Activated naive CD4-positive, alpha-beta T cell treated with anti-CD3 and anti-CD28 coated beads for 36 hours (primary cell): ENCODE measurements around the gene HPCAL1. TPM values are rescaled to one million over a fixed set of nuclear protein-coding genes. Genes with fewer than 3 reads are reported as not detected.

Experiments
- CTCF ChIA-PET: fragments of 350-600 bp; sonication (Branson Sonifier 250); formaldehyde crosslinking; loops from one replicate; lab custom pipeline; 2021; ENCODE audit warnings: antibody characterized with exemption; lab: Charles Lee
- DNase-seq: peaks from one replicate; pipeline ENCODE4 v3.0.0-alpha.2; 2020
- H3K27ac Mint-ChIP-seq: one replicate; pipeline ENCODE4 v1.8.0; 2021; ENCODE audit warnings: mild to moderate bottlenecking, mixed read lengths
- H3K27me3 Mint-ChIP-seq: one replicate; pipeline ENCODE4 v1.8.0; 2021; ENCODE audit warnings: low read depth, mixed read lengths
- H3K36me3 Mint-ChIP-seq: one replicate; pipeline ENCODE4 v1.8.0; 2021; ENCODE audit warnings: low read depth, mixed read lengths
- H3K4me1 Mint-ChIP-seq: one replicate; pipeline ENCODE4 v1.8.0; 2021; ENCODE audit warnings: low read depth, mixed read lengths
- H3K4me3 Mint-ChIP-seq: one replicate; pipeline ENCODE4 v1.8.0; 2021; ENCODE audit warnings: mild to moderate bottlenecking, moderate library complexity, mixed read lengths
- H3K9me3 Mint-ChIP-seq: one replicate; pipeline ENCODE4 v1.8.0; 2021; ENCODE audit warnings: mixed read lengths
- intact Hi-C: fragments of 100-400 bp; cut with micrococcal nuclease; formaldehyde crosslinking; loops from one replicate; pipeline ENCODE4 v1.15.1; 2023
- total RNA-seq, 2 experiments: library from RNA; stranded (reverse); gene quantifications; one replicate each; pipeline ENCODE4 v1.2.3, GENCODE V29; 2021

HPCAL1 gene
- total RNA-seq, 2 experiments from 2014 or later, result 71.4 to 73.8 TPM

DNA sequence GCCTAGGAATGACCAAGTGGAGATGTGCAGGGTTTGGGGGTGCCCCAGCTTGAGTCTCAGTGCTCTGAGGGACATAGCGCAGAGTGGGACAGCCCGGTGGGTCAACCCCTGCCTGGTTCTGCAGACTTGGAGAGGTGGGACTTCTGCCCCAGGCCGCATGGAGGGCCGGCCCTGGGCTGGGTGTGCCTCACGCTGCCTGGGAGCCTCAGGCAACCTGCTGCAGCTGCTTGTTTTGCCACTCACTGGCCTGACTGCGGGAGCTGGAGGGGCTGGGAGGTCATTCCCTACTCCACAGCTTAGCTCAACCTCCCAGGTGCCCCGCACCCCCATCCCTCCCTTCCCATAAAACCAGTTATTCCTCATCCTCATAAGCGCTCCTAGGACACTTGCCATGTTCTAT, 112.3 kb downstream of the HPCAL1 start:
- intact Hi-C loops, result no loop called here
- no peaks in the 10 kb centered on the region for H3K27me3 Mint-ChIP-seq
- H3K36me3 Mint-ChIP-seq, result peaks cover 5% of the 10 kb centered on the region
- no peak for DNase-seq
- CTCF ChIA-PET, result interaction anchor here (1.5 kb wide), 1 partner anchor 342 kb away, joined by 3 read pairs; no protein-coding TSS in a partner anchor
- H3K27ac Mint-ChIP-seq, result no peak overlapping the region
- peaks cover 3% of the 10 kb centered on the region for H3K4me1 Mint-ChIP-seq
- no peak overlapping the region for H3K4me3 Mint-ChIP-seq
- no peaks in the 10 kb centered on the region for H3K9me3 Mint-ChIP-seq

DNA sequence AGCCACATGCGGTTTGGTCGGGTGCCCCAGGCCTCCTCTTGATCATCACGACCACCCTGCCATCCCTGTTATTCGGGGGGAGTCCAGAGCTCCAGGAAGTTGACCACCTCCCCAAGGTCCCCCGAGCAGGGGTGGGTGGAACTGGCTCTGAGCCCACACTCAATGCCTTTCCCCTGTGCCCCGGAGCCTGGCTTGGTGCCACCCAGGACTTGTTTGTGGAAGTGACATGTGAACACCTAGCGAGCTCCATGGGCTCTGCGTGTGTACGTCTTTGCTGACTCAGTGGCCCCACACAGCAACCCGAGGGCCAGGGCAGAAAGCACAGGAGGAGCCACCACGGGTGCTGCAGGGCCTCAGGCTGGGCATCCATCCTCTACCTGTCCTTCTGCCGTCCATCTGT, 112.9 kb downstream of the HPCAL1 start:
- intact Hi-C loops, result no loop called here
- no peak overlapping the region for H3K27ac Mint-ChIP-seq
- no peak for DNase-seq
- peaks cover 3% of the 10 kb centered on the region for H3K4me1 Mint-ChIP-seq
- H3K4me3 Mint-ChIP-seq, result no peak overlapping the region
- CTCF ChIA-PET, result interaction anchor here (1.5 kb wide), 1 partner anchor 343 kb away, joined by 3 read pairs; no protein-coding TSS in a partner anchor
- no peaks in the 10 kb centered on the region for H3K9me3 Mint-ChIP-seq
- H3K36me3 Mint-ChIP-seq, result peaks cover 9% of the 10 kb centered on the region
- H3K27me3 Mint-ChIP-seq, result no peaks in the 10 kb centered on the region

- no peaks in the 10 kb centered on the region for H3K9me3 Mint-ChIP-seq
- intact Hi-C loops, result no loop called here
- no peak overlapping the region for H3K4me3 Mint-ChIP-seq
- peaks cover 3% of the 10 kb centered on the region for H3K4me1 Mint-ChIP-seq
- H3K27ac Mint-ChIP-seq, result no peak overlapping the region
- H3K36me3 Mint-ChIP-seq, result peaks cover 9% of the 10 kb centered on the region
- DNase-seq, result no peak
- CTCF ChIA-PET, result interaction anchor here (0.5 to 4.2 kb wide), 7 partner anchors 10 to 199 kb away, joined by 3 to 13 read pairs (median 4); no protein-coding TSS in a partner anchor
- no peaks in the 10 kb centered on the region for H3K27me3 Mint-ChIP-seq
Measured at GRCh38 chr2:10417551-10418335, 115.0 kb downstream of the HPCAL1 start.

DNA sequence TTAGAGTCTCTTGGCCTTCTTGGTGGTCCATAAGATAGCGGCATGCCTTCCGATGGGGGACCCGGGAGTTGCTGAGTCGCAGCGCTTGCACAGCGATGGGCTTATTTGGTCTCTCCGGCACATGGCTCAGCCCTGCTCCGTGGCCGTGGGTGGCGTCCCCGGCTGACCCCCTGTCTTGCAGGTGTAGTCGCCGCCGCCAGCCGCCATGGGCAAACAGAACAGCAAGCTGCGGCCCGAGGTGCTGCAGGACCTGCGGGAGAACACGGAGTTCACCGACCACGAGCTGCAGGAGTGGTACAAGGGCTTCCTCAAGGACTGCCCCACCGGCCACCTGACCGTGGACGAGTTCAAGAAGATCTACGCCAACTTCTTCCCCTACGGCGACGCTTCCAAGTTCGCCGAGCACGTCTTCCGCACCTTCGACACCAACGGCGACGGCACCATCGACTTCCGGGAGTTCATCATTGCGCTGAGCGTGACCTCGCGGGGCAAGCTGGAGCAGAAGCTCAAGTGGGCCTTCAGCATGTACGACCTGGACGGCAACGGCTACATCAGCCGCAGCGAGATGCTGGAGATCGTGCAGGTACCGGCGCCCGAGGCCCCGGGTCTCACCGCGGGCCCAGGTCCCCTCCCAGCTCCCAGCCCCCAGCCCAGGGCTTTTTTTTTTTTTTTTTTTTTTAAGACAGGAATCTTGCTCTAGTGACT, 117.0 kb downstream of the HPCAL1 start:
- CTCF ChIA-PET, result interaction anchor here (0.5 to 4.2 kb wide), 2 partner anchors 12 to 106 kb away, joined by 3 to 13 read pairs; no protein-coding TSS in a partner anchor
- H3K9me3 Mint-ChIP-seq, result no peaks in the 10 kb centered on the region
- DNase-seq, result no peak
- H3K27me3 Mint-ChIP-seq, result no peaks in the 10 kb centered on the region
- no peak overlapping the region for H3K4me3 Mint-ChIP-seq
- H3K36me3 Mint-ChIP-seq, result peaks cover 12% of the 10 kb centered on the region
- H3K4me1 Mint-ChIP-seq, result no peaks in the 10 kb centered on the region
- no peak overlapping the region for H3K27ac Mint-ChIP-seq
- intact Hi-C loops, result no loop called here

DNA sequence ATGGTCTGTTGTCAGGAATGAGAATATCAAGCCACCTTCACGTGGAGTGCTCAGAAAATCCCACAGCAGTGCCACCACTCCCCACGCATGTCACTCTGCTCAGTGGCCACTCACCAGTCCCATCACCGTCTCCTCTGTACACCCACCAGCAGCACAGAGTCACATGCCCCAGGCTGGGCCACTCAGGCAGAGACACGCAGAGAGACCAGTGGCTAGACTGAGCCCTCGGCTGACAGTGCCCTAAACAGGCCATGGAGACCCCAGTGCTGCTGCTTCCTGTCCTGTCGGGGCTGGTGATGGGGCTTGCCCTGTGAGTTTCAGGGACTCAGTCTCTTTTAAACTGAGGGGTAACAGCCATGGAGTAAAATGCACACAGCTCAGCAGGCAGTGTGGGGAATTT, 119.5 kb downstream of the HPCAL1 start:
- no peaks in the 10 kb centered on the region for H3K27me3 Mint-ChIP-seq
- H3K27ac Mint-ChIP-seq, result no peak overlapping the region
- no peak overlapping the region for H3K4me3 Mint-ChIP-seq
- H3K9me3 Mint-ChIP-seq, result no peaks in the 10 kb centered on the region
- CTCF ChIA-PET, result no interaction called here
- no peaks in the 10 kb centered on the region for H3K4me1 Mint-ChIP-seq
- DNase-seq, result no peak
- intact Hi-C loops, result no loop called here
- H3K36me3 Mint-ChIP-seq, result peaks cover 17% of the 10 kb centered on the region

DNA sequence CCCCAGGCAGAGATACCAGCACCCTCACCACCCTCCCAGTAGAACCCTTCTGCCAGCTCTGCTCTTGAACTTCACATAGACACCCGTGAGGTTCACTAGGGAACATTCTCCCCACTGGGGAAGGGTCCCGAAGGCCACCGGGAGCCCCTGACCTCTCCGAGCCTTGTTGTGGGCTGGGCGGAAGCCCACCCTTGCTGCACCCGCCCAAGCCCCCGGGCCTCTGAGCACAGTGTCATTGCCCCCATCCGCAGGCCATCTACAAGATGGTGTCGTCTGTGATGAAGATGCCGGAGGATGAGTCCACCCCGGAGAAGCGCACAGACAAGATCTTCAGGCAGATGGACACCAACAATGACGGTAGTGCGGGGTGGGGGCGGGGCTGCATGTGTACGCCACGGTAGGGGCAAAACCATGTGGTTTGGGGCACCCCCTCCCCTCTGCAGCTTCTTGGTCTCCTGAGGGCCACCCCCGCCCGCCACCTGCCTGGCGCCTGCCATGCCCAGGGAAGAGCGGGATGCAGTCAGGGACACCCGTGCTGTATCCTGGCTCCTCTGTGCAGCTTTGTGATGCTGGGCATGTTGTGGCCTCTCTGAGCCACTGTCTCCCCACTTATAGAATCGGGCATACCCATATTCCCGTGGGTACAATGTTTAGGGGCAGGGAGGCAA, 120.2 kb downstream of the HPCAL1 start:
- Mint-ChIP-seq H3K27ac (no peak overlapping the region), H3K36me3 (peaks cover 21% of the 10 kb centered on the region), H3K9me3 (no peaks in the 10 kb centered on the region), H3K4me3 (no peak overlapping the region), H3K4me1 (no peaks in the 10 kb centered on the region), H3K27me3 (no peaks in the 10 kb centered on the region)
- intact Hi-C loops, result no loop called here
- CTCF ChIA-PET, result interaction anchor here (3.1 kb wide), 1 partner anchor 14 kb away, joined by 12 read pairs; no protein-coding TSS in a partner anchor
- DNase-seq, result no peak

- DNase-seq, result no peak
- H3K36me3 Mint-ChIP-seq, result peaks cover 21% of the 10 kb centered on the region
- H3K4me1 Mint-ChIP-seq, result no peaks in the 10 kb centered on the region
- no peaks in the 10 kb centered on the region for H3K9me3 Mint-ChIP-seq
- no peak overlapping the region for H3K27ac Mint-ChIP-seq
- no peaks in the 10 kb centered on the region for H3K27me3 Mint-ChIP-seq
- intact Hi-C loops, result no loop called here
- CTCF ChIA-PET, result interaction anchor here (3.1 kb wide), 1 partner anchor 15 kb away, joined by 12 read pairs; no protein-coding TSS in a partner anchor
- H3K4me3 Mint-ChIP-seq, result no peak overlapping the region
Measured at GRCh38 chr2:10423400-10423774, 120.7 kb downstream of the HPCAL1 start.

GRCh38 chr2:10424051-10424450, 121.3 kb downstream of the HPCAL1 start:
- no peak overlapping the region for H3K4me3 Mint-ChIP-seq
- CTCF ChIA-PET, result interaction anchor here (1.2 to 3.1 kb wide), 3 partner anchors 11 to 351 kb away, joined by 3 to 12 read pairs (median 4); no protein-coding TSS in a partner anchor

GRCh38 chr2:10424916-10425505, 122.3 kb downstream of the HPCAL1 start:
- CTCF ChIA-PET, result interaction anchor here (1.2 to 3.1 kb wide), 3 partner anchors 10 to 352 kb away, joined by 3 to 12 read pairs (median 4); no protein-coding TSS in a partner anchor
- Mint-ChIP-seq H3K36me3 (peaks cover 19% of the 10 kb centered on the region), H3K4me1 (no peaks in the 10 kb centered on the region), H3K27ac (no peak overlapping the region), H3K9me3 (no peaks in the 10 kb centered on the region), H3K4me3 (no peak overlapping the region), H3K27me3 (no peaks in the 10 kb centered on the region)
- DNase-seq, result no peak
- intact Hi-C loops, result no loop called here

More at GRCh38 chr2:10424051-10424450, 121.3 kb downstream of the HPCAL1 start:
- no peaks in the 10 kb centered on the region for H3K9me3 Mint-ChIP-seq
- H3K27ac Mint-ChIP-seq, result no peak overlapping the region
- intact Hi-C loops, result no loop called here
- no peak for DNase-seq
- H3K27me3 Mint-ChIP-seq, result no peaks in the 10 kb centered on the region
- H3K36me3 Mint-ChIP-seq, result peaks cover 21% of the 10 kb centered on the region
- no peaks in the 10 kb centered on the region for H3K4me1 Mint-ChIP-seq

GRCh38 chr2:10425699-10426098, 123.0 kb downstream of the HPCAL1 start:
- H3K36me3 Mint-ChIP-seq, result peaks cover 15% of the 10 kb centered on the region
- no peaks in the 10 kb centered on the region for H3K9me3 Mint-ChIP-seq
- H3K27ac Mint-ChIP-seq, result no peak overlapping the region
- H3K4me3 Mint-ChIP-seq, result no peak overlapping the region
- H3K4me1 Mint-ChIP-seq, result no peaks in the 10 kb centered on the region
- intact Hi-C loops, result no loop called here
- no peaks in the 10 kb centered on the region for H3K27me3 Mint-ChIP-seq
- CTCF ChIA-PET, result interaction anchor here (3.1 kb wide), 1 partner anchor 17 kb away, joined by 12 read pairs; no protein-coding TSS in a partner anchor
- no peak for DNase-seq

DNA sequence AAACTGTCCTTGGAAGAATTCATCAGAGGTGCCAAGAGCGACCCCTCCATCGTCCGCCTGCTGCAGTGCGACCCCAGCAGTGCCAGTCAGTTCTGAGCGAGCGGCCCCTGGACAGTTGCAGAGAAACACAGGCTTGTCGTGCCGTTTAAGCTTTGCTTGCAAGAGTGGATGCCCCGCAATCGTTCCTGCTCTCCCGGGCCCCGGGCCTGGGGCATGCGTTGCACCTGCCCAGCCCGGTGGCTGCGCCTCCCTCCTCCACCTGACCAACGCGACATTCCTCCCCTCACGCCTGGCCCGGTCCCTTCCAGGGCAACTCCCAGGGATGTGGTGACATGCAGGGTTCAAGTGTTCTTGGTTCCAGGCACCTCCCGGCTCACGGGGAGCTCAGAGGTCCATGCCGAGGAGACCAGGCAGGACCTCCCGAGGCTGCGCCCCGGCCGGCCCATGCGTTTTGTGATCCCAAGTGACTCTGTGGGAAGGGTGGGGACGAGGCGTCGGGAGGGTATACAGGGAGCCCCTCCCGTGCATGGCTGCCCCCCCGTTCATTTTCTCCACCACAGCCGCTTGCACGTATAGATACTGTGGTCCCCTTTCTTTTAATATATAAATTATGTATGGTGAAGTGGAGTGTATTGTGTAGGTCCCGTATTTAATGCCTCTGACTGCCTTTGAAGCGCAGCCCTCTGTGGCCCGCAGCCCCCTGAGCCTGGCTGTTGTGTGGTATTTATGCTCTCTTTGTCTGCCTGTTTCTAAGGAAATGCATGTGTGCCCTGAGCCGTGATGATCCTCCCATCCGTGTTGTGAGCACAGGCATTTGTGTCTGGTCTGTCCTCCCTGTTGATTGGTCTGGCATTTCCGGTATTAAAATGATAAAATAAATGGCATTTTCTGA, 124.3 kb downstream of the HPCAL1 start:
- DNase-seq, result no peak
- no peak overlapping the region for H3K4me3 Mint-ChIP-seq
- intact Hi-C loops, result no loop called here
- peaks cover 14% of the 10 kb centered on the region for H3K36me3 Mint-ChIP-seq
- peaks cover 2% of the 10 kb centered on the region for H3K27me3 Mint-ChIP-seq
- H3K9me3 Mint-ChIP-seq, result no peaks in the 10 kb centered on the region
- CTCF ChIA-PET, result interaction anchor here (1.9 kb wide), 1 partner anchor 355 kb away, joined by 7 read pairs; no protein-coding TSS in a partner anchor
- no peak overlapping the region for H3K27ac Mint-ChIP-seq
- H3K4me1 Mint-ChIP-seq, result peaks cover under 1% of the 10 kb centered on the region
